GM15510 (cell line): ENCODE data around the gene PPP1R2.

Experiments
- POLR2A ChIP-seq: IDR thresholded peaks from 3 replicates; pipeline ENCODE4 v1.6.1; 2011; ENCODE audit warnings: borderline replicate concordance; ENCODE audit not compliant: insufficient read length; ENCODE audit errors: extremely low read depth

PPP1R2 gene

GRCh38 chr3:195542698-195543499 lies at the start of gene PPP1R2:
TSS of gene PPP1R2 (minus strand) at chr3:195543325. CDS start at chr3:195543025, 300 bp downstream.
- peak; percentile 98 for TF ChIP-seq POLR2A

DNA sequence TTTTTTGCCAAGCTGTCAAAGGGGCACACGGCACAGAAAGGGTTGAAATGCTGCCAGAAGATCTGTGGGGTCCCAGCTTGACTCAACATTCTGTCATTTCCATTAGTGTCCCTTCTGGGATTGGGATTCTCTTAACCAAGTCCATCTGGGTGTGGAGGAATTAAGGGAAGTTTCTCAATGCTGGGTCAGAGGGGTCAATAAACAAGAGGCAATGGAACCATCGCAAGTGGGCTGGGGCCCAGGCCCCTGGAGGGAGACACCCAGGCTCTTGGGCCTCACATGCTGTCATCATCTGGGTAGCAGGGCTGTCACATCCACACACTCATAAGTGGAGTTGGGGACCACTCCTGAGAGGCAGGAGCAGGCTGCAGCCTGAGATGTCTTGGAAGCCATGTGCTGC lies 48.7 kb upstream of the PPP1R2 start:
- TF ChIP-seq POLR2A: no peak

GRCh38 chr3:195591220-195591619 lies 48.1 kb upstream of the PPP1R2 start:
- no peak for TF ChIP-seq POLR2A

DNA sequence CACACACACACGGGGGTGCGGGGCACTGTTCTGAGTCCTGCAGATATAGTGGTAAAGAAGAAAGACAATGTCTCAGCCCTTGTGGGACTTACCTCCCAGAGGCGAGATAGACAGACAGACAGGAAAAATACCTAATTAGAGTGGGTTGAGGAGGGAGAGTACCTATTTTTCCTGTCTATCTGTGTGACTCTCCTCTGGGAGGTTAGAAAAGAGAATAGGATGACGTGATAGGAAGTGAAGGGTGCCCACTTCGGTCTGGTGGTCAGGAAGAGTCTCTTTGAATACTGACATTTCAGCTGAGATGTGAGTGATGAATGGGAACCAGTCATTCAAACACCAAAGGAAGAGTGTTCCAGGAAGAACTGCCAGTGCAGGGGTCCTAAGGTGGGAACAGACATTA lies 44.7 kb upstream of the PPP1R2 start:
- TF ChIP-seq POLR2A: no peak

GRCh38 chr3:195587406-195587805 lies 44.3 kb upstream of the PPP1R2 start:
- no peak for TF ChIP-seq POLR2A

DNA sequence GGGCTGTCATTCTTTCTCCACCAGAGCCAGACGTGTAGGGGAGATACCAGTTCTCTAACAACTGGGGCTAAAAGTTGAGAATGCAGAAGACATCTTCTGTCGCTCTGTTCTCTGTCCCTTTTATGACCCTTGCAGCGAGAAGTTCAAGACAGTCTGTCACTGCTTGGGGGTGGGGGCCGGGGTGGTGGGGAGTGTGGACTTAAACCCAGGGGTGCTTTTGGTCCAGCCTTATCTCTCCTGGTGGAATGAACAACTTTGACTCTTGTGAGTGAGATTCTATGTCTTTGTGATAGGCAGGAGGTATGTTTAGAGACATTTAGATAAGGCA lies 41.4 kb upstream of the PPP1R2 start:
- no peak for TF ChIP-seq POLR2A

GRCh38 chr3:195583831-195584542 lies 40.9 kb upstream of the PPP1R2 start, which contains the start of gene APOD:
TSS of gene APOD (minus strand) at chr3:195583940. CDS start at chr3:195579461, 4,479 bp downstream.
- no peak for TF ChIP-seq POLR2A

DNA sequence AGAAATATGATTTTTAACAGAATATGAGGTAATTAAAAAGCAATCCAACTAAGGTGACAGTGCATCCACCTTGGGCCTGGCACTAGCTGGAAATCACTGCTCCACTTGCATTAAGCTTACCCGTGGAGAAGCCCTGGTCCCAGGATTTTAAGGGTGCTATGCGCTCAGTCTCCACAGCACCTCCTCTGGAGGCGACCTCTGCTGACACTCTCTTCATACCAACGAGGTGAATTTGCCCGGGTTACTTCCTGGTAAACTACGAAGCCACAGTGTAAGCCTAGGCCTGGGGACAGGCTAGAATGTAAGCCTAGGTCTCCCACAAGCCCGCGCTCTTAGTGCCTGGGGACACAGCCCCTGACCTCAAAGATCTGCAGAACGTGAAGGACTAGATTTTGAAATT lies 39.8 kb upstream of the PPP1R2 start:
- TF ChIP-seq POLR2A: no peak

- no peak for TF ChIP-seq POLR2A
These were observed 37.8 kb upstream of the PPP1R2 start for GRCh38 chr3:195580744-195581443.

DNA sequence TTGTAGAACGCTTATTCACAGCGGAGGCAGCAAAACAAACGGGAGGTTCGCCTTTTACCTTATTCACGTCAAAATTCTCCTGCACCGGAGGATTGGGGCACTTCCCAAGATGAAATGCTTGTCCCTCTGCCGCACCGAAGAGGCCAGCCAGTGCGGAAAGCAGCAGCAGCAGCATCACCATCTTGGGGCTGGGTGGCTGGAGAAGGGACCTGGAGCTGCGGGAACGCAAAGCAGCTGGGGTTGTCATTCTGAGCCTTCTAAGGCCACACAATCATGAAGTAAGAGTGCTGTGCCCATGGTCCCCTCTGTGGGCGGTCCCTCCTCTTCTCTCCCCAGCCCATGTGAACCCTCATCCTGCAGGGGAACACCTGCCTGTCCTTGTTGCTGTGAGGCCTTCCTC lies 36.2 kb upstream of the PPP1R2 start:
- TF ChIP-seq POLR2A: no peak

DNA sequence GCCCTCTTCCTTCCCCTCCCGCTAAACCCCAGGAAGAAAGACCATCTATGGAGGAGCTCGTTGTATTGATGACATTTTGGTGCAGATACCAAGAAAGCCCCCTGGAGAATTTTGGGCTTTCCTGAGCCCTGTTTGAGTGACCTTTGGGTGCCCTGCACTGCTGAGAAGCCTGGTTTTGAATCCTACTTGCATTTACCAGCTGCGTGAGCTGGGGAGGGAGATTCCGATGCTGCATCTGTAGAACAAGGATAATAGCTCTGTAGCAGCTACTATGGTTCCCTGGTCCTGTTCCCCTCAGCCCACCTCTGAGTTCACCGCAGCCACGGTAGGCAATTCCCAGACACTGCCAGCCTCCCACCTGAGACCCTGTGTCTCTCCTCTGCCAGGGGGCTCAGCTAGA lies 35.4 kb upstream of the PPP1R2 start:
- TF ChIP-seq POLR2A: no peak

DNA sequence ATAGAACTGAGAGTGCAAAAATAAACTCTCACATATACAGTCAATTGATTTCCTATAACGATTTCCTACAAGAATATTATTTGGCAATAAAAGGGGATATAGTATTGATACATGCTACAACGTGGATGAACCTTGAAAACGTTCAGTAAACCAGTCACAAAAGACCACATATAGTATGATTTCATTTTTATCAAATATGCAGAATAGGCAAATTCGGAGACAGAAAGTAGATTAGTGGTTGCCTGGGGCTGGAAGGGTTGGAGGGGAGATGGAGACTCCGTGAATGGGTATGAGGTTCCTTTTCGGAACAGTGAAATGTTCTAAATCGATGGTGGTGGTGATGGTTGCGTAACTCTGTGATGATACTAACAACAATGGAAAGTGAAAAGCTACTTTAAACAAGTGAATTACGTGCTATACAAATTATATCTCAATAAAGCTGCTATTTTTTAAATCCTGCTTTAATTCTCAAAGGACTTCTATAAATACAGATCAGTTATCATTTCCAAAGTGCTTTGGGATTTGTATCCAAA lies 34.6 kb upstream of the PPP1R2 start:
- no peak for TF ChIP-seq POLR2A

DNA sequence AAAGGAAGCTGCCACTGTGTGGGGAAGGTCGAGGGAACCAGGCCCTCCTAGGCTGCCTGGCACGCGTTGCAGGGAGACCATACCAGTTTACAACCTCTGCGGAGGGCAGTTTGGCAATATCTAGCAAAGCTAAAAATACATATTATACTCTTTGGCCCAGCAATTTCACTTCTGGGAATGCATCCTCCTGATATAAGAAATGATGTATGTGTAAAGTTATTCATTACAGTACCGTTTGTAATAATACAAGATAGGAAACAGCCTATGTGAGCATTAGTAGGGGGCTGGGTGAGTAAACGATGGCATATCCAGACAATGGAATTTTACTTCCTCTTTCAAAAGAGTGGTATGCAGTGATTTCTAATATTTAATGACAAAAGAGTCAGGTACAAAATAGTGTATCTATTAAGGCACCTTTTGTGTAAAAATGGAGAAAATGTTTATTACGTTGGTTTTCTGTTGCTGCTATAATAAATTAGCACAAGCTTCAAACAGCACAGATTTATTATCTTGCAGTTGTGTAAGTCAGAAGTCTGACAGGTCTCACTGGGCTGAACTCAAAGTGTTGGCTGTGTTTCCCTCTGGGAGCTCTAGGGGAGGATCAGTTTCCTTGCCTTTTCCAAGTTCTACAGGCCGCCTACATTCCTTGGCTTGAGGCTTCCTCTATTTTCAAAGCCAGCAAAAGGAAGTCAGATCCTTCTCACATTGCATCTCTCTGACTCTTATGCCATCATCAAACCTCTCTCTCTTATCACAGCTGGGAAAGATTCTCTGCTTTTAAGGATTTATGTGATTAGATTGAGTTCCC lies 31.6 kb upstream of the PPP1R2 start:
- no peak for TF ChIP-seq POLR2A
